HG02852 (cell line): ENCODE results near the gene DGLUCY.
"Not testable (repeated sequence)": the region's sequence is repeated elsewhere in the genome, so short reads cannot be mapped to it uniquely, and the experiment has no call there.

Experiments used
- ATAC-seq: cut with Tn5 transposase; IDR thresholded peaks from one replicate; pipeline ENCODE4 v1.9.1; 2021; ENCODE audit warnings: mild to moderate bottlenecking, moderate library complexity; ENCODE audit not compliant: unreplicated experiment

Gene DGLUCY

GRCh38 chr14:91231446-91231845 is 117.6 kb downstream of the DGLUCY start:
- ATAC-seq = no peak

- ATAC-seq = no peak
Observed at GRCh38 chr14:91232052-91232451, 118.2 kb downstream of the DGLUCY start.

- ATAC-seq = no peak
Observed at GRCh38 chr14:91232603-91233002, 118.7 kb downstream of the DGLUCY start.

- ATAC-seq = no peak
Observed at GRCh38 chr14:91233936-91234790, 120.3 kb downstream of the DGLUCY start.

GRCh38 chr14:91234791-91235114 is 120.9 kb downstream of the DGLUCY start:
- ATAC-seq = no peak

- no peak for ATAC-seq
Observed at GRCh38 chr14:91235841-91236240, 122.0 kb downstream of the DGLUCY start.

GRCh38 chr14:91237219-91237618 is 123.3 kb downstream of the DGLUCY start:
- no peak for ATAC-seq

GRCh38 chr14:91238085-91238484 is 124.2 kb downstream of the DGLUCY start:
- no peak for ATAC-seq

GRCh38 chr14:91238661-91239060 is 124.8 kb downstream of the DGLUCY start:
- no peak for ATAC-seq

- ATAC-seq = peak; percentile 51
Observed at GRCh38 chr14:91241863-91242262, 128.0 kb downstream of the DGLUCY start.

- ATAC-seq = no peak
Observed at GRCh38 chr14:91242635-91243034, 128.8 kb downstream of the DGLUCY start.

GRCh38 chr14:91243074-91243471 is 129.2 kb downstream of the DGLUCY start:
- peak; percentile 4 for ATAC-seq

- no peak for ATAC-seq
Observed at GRCh38 chr14:91244501-91244901, 130.6 kb downstream of the DGLUCY start, which contains the start of gene GPR68. GPR68 (minus strand) TSS chr14:91244704; CDS start chr14:91235050, 9,654 bp downstream.

GRCh38 chr14:91245029-91245428 is 131.2 kb downstream of the DGLUCY start:
- no peak for ATAC-seq

- ATAC-seq = not testable (repeated sequence)
Observed at GRCh38 chr14:91245616-91246015, 131.7 kb downstream of the DGLUCY start.

- ATAC-seq = no peak
Observed at GRCh38 chr14:91246051-91246852, 132.4 kb downstream of the DGLUCY start.

GRCh38 chr14:91249841-91250616 is 136.2 kb downstream of the DGLUCY start:
- peak; percentile 80 for ATAC-seq

GRCh38 chr14:91250912-91251311 is 137.0 kb downstream of the DGLUCY start:
- no peak for ATAC-seq

GRCh38 chr14:91252871-91253794 is 139.3 kb downstream of the DGLUCY start:
- ATAC-seq = peak; percentile 30

- no peak for ATAC-seq
Observed at GRCh38 chr14:91253795-91254323, 140.0 kb downstream of the DGLUCY start.
